PC-3 (cell line): ENCODE data around the gene SH2D3A. TPM values are rescaled to one million over a fixed set of nuclear protein-coding genes. Genes with fewer than 3 reads are reported as not detected.

Experiments
- ATAC-seq: fragments of 200-7000 bp; cut with Tn5 transposase; 2 replicates; pipeline ENCODE4 v1.9.1; 2020; ENCODE audit warnings: mild to moderate bottlenecking, moderate library complexity
- BruUV-seq: library from RNA; stranded (reverse); fragments of 400-500 nt; replicated peaks from 2 replicates; lab custom pipeline; 2021; lab: Mats Ljungman, UMichigan
- CTCF ChIA-PET: fragments of 300-600 bp; sonication (Branson Sonifier 250); formaldehyde crosslinking; loops from one replicate; lab custom pipeline; 2022; ENCODE audit warnings: antibody characterized with exemption; lab: Charles Lee
- POLR2A ChIA-PET: fragments of 300-600 bp; sonication (Branson Sonifier 250); formaldehyde crosslinking; loops from one replicate; lab custom pipeline; 2022; ENCODE audit warnings: antibody characterized with exemption; ENCODE audit not compliant: unreplicated experiment; lab: Charles Lee
- DNase-seq: peaks from one replicate; pipeline ENCODE4 v3.0.0-alpha.2; 2015
- H2AFZ ChIP-seq: fragments of 300-600 bp; sonication (generic); 2 replicates; pipeline ENCODE4 v1.6.0; 2016; ENCODE audit warnings: antibody characterized with exemption, low read length
- H3F3A ChIP-seq: fragments of 300-600 bp; sonication (generic); one replicate; pipeline ENCODE4 v1.6.0; 2017; ENCODE audit warnings: antibody characterized with exemption, low read length, control low read depth, mild to moderate bottlenecking; ENCODE audit not compliant: unreplicated experiment
- H3K27ac ChIP-seq: fragments of 300-600 bp; sonication (generic); 2 replicates; pipeline ENCODE4 v1.5.1; 2016; ENCODE audit warnings: mild to moderate bottlenecking, low read length
- H3K27me3 ChIP-seq: fragments of 300-600 bp; sonication (generic); 2 replicates; pipeline ENCODE4 v1.6.1; 2016; ENCODE audit warnings: low read length, mixed read lengths
- H3K36me3 ChIP-seq: fragments of 300-600 bp; sonication (generic); 2 replicates; pipeline ENCODE4 v1.6.1; 2016; ENCODE audit warnings: low read depth, mixed run types, low read length, mixed read lengths
- H3K4me1 ChIP-seq: fragments of 300-600 bp; sonication (generic); 2 replicates; pipeline ENCODE4 v1.5.1; 2016; ENCODE audit warnings: low read length; ENCODE audit not compliant: insufficient read depth
- H3K4me2 ChIP-seq: fragments of 300-600 bp; sonication (generic); 2 replicates; pipeline ENCODE4 v1.6.0; 2016; ENCODE audit warnings: low read length
- H3K4me3 ChIP-seq: fragments of 300-600 bp; sonication (generic); 2 replicates; pipeline ENCODE4 v1.5.1; 2016; ENCODE audit warnings: mild to moderate bottlenecking, low read length, mixed read lengths
- H3K79me2 ChIP-seq: fragments of 300-600 bp; sonication (generic); 2 replicates; pipeline ENCODE4 v1.6.1; 2017; ENCODE audit warnings: low read length, mixed read lengths
- H3K9ac ChIP-seq: fragments of 300-600 bp; sonication (generic); 2 replicates; pipeline ENCODE4 v1.6.0; 2016; ENCODE audit warnings: mild to moderate bottlenecking, low read length
- H3K9me2 ChIP-seq: fragments of 300-600 bp; sonication (generic); replicated peaks from 2 replicates; pipeline ENCODE4 v1.6.1; 2016; ENCODE audit warnings: mixed run types, low read length, mixed read lengths
- H3K9me3 ChIP-seq: fragments of 300-600 bp; sonication (generic); 2 replicates; pipeline ENCODE4 v1.6.1; 2016; ENCODE audit warnings: low read length, mixed read lengths
- H4K20me1 ChIP-seq: fragments of 300-600 bp; sonication (generic); 2 replicates; pipeline ENCODE4 v1.6.1; 2016; ENCODE audit warnings: low read length, mixed read lengths
- EZH2 ChIP-seq: fragments of 300-600 bp; sonication (generic); IDR thresholded peaks from one replicate; pipeline ENCODE4 v1.6.1; 2017; ENCODE audit warnings: antibody characterized with exemption, mild to moderate bottlenecking, low read length; ENCODE audit not compliant: unreplicated experiment
- EZH2phosphoT487 ChIP-seq: fragments of 300-600 bp; sonication (generic); IDR thresholded peaks from 2 replicates; pipeline ENCODE4 v1.6.1; 2018; ENCODE audit warnings: mild to moderate bottlenecking, antibody characterized with exemption, low read length, borderline replicate concordance
- intact Hi-C: fragments of 100-400 bp; cut with micrococcal nuclease; formaldehyde crosslinking; loops from 2 replicates; pipeline ENCODE4 v1.9.0; 2023
- total RNA-seq: library from RNA; depleted of rRNA; stranded (reverse); fragments of >200 nt; gene quantifications from 2 replicates; pipeline ENCODE4 v1.2.3, GENCODE V29; 2014
- TF ChIP-seq, protein P1 (sequence below): fragments of 300-600 bp; sonication (generic); conservative IDR thresholded peaks from 2 replicates; pipeline ENCODE4 v1.5.1; 2017; ENCODE audit warnings: antibody characterized with exemption, low read depth, mild to moderate bottlenecking, low read length

The SH2D3A gene
- total RNA-seq, 1 experiment from 2014 or later = 141 TPM

DNA sequence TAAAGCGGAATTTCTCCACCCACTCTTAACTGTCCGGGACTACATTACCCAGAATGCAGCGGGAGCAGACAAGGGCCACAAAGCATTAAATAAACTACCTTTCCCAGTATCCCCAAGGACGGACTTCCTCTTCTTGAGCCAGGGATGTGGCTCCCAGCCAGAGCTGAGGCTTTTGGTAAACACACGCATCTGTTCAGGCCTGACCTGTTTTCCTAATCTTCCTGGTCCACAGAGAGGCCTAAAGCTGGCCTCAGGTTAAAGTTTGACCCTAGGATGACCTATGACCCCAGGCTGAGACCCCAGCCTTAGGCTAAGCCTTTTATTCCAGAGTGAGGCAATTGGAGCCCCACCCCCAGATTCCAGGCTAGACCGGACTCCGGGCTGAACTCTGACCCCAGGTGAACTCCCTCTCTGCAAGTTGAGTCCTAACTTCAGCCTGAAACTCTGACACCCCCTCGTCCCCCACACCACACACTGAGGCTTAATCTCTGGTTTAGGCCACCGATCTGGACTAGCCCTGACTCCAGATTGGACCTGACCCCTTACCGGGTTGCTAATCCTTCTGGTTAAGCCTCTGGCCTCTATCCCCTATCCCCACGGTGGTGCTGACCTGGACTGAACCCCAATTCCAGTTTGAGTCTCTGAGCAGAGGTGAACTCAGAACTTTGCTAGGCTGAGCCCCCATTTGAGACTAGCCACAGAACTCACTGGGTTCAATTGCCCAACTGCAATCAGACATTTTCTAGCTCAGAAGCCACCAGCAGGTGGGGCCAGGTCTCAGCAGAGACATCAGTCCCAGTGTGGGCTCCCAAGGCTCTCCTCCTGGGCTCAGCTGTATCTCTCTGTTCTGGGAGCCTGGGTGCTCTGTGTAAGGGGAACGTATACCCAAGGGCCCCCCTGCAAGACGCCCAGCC is 29.1 kb downstream of the SH2D3A start:
- Histone ChIP-seq H3K36me3 (peaks cover 5% of the 10 kb centered on the region), H3K79me2 (peaks cover 47% of the 10 kb centered on the region), H3K4me2 (peak overlapping the region; percentile 95), H2AFZ (peak overlapping the region; percentile 96), H3K27ac (peak overlapping the region; percentile 50), H3K4me3 (peak overlapping the region; percentile 67; the same call in 1 of the 2 replicates), H4K20me1 (no peaks in the 10 kb centered on the region), H3K9me2 (no peaks in the 10 kb centered on the region), H3K4me1 (peaks cover 32% of the 10 kb centered on the region), H3F3A (no peaks in the 10 kb centered on the region), H3K9ac (peak overlapping the region; percentile 57; the same call in 1 of the 2 replicates), H3K9me3 (no peaks in the 10 kb centered on the region), H3K27me3 (no peaks in the 10 kb centered on the region)
- peak; percentile 35 for ATAC-seq
- peak; percentile 100 for DNase-seq
- intact Hi-C loops = loop anchor here (1.0 to 5.0 kb wide), 4 partner anchors 29 to 222 kb away; partner anchors contain the start of gene SH2D3A
- TF ChIP-seq, protein P1, sequence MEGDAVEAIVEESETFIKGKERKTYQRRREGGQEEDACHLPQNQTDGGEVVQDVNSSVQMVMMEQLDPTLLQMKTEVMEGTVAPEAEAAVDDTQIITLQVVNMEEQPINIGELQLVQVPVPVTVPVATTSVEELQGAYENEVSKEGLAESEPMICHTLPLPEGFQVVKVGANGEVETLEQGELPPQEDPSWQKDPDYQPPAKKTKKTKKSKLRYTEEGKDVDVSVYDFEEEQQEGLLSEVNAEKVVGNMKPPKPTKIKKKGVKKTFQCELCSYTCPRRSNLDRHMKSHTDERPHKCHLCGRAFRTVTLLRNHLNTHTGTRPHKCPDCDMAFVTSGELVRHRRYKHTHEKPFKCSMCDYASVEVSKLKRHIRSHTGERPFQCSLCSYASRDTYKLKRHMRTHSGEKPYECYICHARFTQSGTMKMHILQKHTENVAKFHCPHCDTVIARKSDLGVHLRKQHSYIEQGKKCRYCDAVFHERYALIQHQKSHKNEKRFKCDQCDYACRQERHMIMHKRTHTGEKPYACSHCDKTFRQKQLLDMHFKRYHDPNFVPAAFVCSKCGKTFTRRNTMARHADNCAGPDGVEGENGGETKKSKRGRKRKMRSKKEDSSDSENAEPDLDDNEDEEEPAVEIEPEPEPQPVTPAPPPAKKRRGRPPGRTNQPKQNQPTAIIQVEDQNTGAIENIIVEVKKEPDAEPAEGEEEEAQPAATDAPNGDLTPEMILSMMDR = peak; percentile 92
- no peak for TF ChIP-seq EZH2phosphoT487
- no peak for TF ChIP-seq EZH2
- POLR2A ChIA-PET = no interaction called here
- no TSS peak for BruUV-seq
- CTCF ChIA-PET = interaction anchor here (0.6 to 2.3 kb wide), 5 partner anchors 124 to 285 kb away, joined by 6 to 40 read pairs (median 6); no protein-coding TSS in a partner anchor

DNA sequence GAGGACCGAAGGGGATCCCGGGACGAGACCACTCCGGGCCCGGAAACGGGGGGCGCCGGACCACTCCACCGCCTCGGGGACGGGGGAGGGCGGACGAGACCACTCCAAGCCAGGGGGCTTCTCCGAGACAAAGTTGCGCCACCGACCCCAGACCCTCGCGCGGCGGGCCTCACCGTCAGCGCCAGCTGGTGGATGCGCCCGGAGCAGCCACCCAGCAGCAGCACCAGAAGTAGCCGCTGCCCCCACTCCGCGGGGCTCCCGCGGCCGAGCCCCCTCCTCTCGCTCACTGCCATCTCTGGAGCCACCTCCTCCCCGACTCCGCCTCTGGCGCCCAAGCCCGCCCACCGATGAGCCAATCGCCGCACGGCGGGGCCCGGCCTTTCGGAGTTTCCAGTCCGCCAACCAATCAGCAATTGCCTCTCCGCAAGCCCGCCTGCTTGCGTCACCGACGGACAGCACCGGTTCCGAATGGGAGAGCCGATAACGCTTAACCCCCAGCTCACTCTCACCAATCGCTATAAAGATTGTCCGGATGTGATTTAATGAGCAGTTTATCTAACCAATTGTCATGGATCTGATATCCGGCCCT is 29.9 kb downstream of the SH2D3A start, which contains the start of gene GPR108:
Gene GPR108, minus strand, starts transcription at position 297 of the 589 bp plus-strand sequence. Its CDS starts 4 bp downstream, at position 293.
- H3K9ac ChIP-seq = peak within 1 kb of the TSS; percentile 80
- ATAC-seq = peak; percentile 65
- peak within 1 kb of the TSS; percentile 83 for H3K4me3 ChIP-seq
- H3F3A ChIP-seq = no peaks in the 10 kb centered on the region
- H4K20me1 ChIP-seq = no peaks in the 10 kb centered on the region
- DNase-seq = peak; percentile 68
- BruUV-seq = no TSS peak
- CTCF ChIA-PET = interaction anchor here (0.6 to 2.3 kb wide), 4 partner anchors 125 to 284 kb away, joined by 6 to 40 read pairs (median 8); no protein-coding TSS in a partner anchor
- H3K4me1 ChIP-seq = peaks cover 28% of the 10 kb centered on the region
- intact Hi-C loops = loop anchor here (1.0 to 5.0 kb wide), 3 partner anchors 30 to 221 kb away; partner anchors contain the start of gene SH2D3A
- peaks cover 40% of the 10 kb centered on the region for H3K79me2 ChIP-seq
- H3K27me3 ChIP-seq = no peaks in the 10 kb centered on the region
- H3K9me3 ChIP-seq = no peaks in the 10 kb centered on the region
- H3K9me2 ChIP-seq = no peaks in the 10 kb centered on the region
- H3K27ac ChIP-seq = peak within 1 kb of the TSS; percentile 50
- TF ChIP-seq, protein P1 = no peak
- TF ChIP-seq EZH2phosphoT487 (no peak), EZH2 (no peak)
- peak within 1 kb of the TSS; percentile 96 for H2AFZ ChIP-seq
- POLR2A ChIA-PET = no interaction called here
- H3K4me2 ChIP-seq = peak within 1 kb of the TSS; percentile 95
- no peaks in the 10 kb centered on the region for H3K36me3 ChIP-seq
